ENCODE results near the gene ZCCHC14.

The ZCCHC14 gene

DNA sequence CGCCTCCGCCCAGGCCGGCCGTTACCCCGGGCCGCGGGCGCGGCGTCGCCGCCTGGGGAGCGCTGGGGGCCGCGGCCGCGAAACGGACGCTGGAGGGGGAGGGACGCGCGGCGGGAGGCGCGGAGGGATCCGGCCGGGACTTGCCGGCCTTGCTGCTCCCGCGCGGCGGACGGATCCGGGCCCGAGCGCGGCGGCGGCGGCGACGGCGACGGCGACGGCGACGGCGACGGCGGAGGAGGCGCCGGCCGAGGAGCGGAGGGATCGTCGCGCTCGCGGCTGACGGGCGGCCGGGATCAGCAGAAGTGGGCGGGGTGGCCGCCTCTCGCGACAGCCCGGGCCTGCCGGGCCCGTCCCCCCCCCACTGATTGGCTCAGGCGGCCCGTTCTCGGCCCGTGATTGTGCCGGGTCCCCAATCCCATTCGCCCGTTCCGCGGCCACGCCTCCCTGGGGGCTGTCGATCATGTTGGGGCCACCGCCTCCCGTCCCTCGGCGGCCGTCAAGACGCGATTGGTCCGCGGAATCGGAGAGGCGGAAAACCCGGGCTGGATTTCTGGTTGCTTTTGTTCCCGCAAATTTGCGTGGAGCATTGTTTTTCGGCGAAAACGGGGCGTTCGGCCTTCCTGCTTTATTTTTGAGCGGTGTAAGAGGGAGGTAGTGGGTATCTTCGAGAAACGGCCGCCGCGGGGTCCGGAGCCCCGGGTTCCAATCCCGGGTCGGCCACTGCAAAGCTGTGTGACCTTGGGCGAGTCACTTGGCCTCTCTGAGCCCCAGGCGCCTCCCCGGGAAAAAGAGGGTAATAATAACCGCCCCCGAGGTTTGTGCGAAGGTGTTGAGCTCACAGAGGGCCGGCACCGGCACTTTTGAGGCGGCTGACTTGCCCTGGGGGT, at the start of gene ZCCHC14:
ZCCHC14 (minus strand) TSS at position 304 of the 887 bp plus-strand sequence. CDS start 786 bp downstream, outside the sequence.
- DNase-seq (ENCODE audit: low read depth, low spot score) = peak; percentile 99

DNA sequence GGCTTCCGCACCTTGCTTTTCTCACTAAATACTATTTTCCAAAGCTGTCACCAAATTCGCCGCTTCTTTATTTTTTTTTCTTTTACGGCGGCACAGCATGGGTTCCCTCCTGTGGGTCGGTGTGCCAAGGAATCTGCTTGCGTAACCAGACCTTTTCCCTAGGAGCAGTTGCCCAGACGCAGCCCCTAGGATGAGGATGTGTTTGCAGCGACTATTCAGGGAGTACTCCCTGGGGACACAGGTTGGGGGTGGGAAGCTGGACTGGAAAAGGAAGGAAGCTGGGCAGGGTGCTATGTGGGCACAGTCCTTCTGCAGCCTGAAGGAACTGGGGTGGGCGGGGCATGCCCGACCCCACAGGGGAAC, 49.0 kb upstream of the ZCCHC14 start:
- no peak for DNase-seq (ENCODE audit: low read depth, low spot score)

DNA sequence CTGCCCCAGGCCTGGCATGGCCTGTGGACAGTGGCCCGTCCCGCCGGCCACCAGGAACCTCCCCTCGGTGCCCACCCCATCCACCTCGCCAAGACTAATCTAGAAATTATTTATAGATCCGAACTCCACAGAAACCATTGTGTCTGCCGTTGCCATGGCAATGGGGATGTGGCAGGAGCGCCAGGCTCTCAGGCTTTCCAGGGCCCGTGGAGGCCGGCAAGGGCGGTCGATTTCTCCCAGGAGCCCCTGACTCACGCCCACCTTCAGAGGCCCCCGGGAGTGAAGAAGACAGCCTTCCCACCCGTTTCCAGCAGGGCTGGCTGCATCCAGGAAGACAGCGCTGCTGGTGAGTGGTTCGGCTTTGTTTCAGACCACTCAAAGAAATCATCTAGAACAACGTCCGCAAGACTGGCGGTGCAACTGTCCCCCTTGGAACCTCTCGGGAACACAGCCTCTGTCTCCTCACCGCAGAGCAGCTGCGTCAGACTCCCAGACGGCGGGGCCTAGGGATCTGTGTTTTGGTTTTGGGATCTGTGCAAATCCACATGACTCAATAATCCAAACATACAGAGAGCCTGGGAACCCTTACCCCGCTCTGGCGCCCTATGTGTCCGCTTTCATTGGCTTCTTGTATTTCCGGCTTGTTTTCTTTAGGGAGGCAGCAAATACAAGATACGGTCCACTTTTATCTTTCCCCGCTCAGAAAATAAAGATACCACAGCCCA, 48.5 kb upstream of the ZCCHC14 start:
- no peak for DNase-seq (ENCODE audit: low read depth, low spot score)

DNA sequence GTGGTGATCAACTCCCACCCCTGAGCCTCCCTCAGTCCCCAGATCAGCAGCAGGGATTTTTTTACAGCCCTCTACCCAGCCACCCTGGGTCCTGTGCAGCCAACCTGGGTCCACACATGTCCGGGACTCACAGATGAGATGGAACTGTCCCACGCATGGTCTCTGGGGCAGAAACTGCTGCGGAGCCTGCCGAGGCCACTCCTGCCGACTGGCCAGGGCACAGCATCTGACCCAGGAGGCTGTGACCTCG, 48.0 kb upstream of the ZCCHC14 start:
- no peak for DNase-seq (ENCODE audit: low read depth, low spot score)

DNA sequence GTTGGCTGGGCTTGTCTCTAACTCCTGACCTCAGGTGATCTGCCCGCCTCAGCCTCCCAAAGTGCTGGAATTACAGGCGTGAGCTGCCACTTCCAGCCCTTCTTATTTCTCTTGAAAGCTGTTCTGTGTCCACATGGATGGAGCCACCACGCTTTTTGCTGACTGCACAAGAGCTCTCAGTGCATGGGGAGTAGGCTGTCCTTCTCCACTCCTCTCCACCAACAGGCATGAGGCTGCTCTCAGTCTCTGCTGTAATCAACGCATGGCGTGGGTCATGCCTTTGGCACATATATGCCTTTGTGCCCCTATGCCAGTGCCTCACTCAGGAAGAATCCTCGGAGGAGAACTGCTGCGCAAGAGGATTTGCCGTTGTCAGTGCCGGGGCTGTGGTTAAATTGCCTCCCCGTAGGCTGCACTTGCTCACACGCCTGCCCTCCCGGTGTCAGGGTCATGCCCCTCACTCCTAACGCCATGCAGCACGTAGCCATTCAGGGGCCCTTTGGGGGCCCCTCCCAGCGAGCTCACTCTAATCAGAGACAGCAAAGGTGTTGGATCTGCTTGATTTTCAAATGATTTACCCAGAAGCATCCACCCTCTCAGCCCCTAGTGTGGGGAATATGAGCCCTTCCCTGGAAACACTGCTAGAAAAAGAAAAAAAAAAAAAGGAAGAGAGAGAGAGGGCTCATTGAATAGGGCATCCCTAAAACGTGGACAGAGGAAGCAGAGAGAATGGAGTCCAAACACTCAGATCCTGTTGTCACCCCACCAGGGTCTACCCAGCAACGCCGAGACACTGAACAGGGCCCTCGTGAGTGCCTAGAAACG, 47.5 kb upstream of the ZCCHC14 start:
- no peak for DNase-seq (ENCODE audit: low read depth, low spot score)

DNA sequence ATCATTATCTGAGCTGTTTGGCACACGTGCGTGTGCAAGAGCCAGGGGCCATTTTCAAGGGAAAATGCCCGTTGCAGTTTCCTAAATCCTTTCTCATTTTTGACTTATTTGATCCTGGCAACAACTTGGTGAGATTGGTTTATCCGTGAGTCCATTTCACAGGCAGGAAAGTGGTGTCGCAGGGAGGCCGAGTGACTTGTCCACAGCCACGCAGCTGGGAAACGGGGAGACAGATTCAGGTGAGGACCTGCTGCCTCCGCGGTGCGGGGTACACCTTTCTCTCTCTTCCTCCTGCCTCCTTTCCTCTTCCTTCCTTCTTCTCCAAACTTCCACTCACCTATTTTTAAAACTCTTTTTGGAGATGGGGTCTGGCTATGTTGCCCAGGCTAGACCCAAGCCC, 46.3 kb upstream of the ZCCHC14 start:
- DNase-seq (ENCODE audit: low read depth, low spot score) = no peak

DNA sequence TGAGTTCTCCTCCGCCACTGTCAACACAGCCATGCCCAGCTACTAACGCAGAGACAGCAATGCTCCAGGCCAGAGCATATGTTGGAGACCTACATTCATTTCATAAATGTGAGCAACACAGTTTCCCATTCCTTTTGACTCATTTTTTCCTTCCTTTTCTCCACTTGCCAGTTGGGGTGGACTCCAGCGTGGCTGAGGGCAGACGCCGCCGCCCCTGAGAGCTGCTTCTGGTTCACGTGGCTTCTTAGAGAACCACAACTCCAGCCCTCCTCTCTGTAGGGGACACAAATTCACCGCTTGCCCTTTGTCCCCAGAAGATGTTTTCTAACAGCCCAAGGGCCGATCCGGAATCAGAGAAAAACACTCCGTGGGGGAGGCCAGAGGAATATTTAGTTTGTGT, 45.8 kb upstream of the ZCCHC14 start:
- no peak for DNase-seq (ENCODE audit: low read depth, low spot score)

DNA sequence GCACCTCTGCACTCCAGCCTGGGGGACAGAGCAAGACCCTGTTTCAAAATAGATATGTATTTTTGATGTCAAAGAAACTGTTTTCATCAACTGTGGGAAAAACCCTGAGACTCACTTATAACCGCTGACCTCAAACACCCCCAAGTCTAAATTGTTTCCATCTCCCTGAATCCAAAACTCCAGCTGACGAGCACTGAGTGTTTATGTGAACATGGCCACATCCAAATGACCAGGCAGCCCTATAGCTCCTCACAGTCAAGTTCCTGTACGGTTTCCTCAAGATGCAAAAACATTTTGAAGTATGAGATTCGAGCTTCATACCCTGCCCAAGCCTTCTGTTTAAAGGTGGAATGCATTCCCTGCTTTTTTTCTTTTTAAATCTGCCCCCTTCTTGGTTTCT, 45.3 kb upstream of the ZCCHC14 start:
- no peak for DNase-seq (ENCODE audit: low read depth, low spot score)

DNA sequence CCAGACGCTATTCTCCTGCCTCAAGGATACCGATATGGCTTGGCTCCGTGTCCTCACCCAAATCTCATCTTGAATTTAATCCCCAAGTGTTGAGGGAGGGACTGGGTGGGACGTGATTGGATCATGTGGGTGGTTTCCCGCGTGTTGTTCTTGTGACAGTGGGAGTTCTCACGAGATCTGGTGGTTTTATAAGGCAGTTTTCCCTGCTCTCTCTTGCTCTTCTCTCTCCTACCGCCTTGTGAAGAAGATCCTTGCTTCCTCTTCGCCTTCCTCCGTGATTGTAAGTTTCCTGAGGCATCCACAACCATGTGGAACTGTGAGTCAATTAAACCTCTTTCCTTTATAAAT, 43.9 kb upstream of the ZCCHC14 start:
- no peak for DNase-seq (ENCODE audit: low read depth, low spot score)

DNA sequence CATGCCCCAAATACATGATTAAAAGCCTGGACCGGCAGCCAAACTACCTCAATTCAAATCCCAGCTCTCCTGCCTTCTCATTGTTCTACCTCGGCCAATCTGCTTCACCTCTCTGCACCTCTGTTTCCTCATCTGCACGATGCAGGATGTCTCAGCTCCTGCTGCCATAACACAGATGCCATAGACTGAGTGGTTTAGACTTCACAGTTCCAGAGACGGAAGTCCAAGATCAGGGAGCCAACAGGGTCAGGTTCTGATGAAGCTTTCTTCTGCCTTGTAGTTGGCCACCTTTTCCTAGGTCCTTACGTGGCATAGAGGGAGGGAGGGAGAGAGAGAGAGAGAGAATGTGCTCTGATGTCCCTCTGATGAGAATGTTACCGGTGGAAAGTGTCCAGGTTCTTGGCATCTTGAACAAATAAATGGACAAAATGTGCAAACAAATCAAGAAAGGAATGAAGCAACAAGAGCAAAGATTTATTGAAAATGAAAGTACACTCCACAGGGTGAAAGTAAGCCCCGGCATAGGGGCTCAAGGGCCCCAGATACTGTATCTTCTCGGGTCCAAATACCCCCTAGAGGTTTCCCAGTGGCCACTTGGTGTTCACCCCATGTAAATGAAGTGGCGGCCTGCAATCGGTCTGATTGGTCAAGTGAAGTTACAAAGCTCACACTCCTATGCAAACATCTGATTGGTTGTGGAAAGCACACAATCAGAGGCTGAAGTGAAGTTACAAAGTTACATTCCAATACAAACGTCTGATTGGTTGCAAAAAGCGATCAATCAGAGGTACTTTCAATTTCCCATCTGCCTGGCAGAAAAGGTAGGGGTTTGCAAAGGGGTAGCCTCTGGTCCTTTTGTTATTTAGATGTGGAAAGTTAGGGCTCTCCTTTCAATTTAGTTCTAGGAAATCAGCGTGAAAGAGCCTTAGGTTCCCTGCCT, 43.3 kb upstream of the ZCCHC14 start:
- no peak for DNase-seq (ENCODE audit: low read depth, low spot score)

DNA sequence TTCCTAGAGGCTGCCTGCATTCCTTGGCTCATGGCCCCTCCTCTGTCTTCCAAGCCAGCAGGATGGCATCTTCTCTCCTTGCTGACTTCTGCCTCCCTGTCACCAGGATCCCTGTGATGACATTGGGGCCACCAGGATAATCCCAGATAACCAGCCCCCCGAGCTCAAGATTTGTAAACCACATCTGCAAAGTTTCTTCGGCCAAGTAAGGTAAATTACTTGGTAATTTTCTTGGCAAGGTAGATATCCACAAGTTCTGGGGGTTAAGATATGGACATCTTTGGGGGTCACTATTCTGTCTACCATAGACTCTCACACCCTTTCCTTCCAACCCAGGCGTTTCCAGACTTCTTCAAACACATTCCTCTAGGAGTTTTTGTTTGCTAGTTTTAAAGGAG, 42.6 kb upstream of the ZCCHC14 start:
- no peak for DNase-seq (ENCODE audit: low read depth, low spot score)

DNA sequence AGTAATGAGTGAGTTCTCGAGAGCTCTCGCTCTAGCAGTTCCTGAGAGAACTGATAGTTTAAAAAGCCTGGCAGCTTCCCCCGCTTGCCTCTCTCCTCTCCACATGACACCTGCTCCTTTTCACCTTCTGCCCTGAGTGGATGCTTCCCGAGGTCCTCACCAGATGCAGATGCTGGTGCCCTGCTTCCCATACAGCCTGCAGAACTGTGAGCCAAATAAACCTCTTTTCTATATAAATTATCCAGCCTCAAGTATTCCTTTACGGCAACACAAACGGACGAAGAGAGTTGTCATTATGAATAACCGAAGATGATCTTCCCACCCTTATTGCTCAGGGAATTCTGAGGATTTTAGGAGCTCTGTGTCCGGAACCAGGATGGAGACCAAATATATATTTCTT, 41.9 kb upstream of the ZCCHC14 start:
- DNase-seq (ENCODE audit: low read depth, low spot score) = no peak

DNA sequence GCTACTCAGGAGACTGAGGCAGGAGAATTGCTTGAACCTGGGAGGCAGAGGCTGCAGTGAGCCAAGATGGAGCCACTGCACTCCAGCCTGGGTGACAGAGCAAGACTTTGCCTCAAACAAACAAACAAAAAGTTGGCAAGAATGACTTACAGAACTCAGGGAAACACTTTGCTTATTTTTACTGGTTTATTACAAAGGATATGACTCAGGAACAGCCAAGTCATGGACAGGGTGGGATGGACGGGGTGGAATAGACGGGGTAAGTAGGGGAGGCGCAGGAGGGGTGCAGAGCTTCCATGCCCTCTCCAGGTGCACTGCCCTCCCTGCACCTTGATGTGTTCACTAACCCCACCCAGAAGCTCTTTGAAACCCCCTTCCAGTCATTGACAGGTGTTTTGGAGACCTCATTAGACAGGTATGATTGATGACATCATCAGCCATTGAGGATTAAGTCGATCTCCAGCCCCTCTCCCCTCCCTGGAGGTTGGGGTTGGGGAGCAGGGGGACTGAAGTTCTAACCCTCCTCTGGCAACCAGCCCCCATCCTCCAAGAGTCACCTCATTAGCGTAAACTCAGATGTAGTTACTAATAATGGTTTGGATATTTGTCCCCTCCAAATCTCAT, 41.3 kb upstream of the ZCCHC14 start:
- no peak for DNase-seq (ENCODE audit: low read depth, low spot score)

DNA sequence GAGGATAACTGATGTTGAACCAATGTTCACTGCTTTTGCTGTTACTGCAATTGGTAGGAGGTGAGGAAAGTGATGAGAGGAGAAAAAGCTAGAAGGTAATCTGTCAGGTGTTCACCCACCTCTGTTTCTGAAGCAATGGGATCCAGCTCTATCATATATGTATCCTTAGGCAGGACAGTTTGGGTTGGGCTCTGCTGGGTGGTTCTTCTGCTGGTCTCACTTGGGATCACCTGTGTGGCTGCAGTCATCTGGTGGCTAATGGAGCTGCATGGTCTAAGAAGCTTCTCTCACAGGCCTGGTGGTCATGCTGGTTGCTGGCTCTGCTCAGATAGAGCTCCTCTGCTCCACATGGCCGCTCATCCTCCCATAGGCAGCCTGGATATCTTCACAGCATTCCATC, 40.2 kb upstream of the ZCCHC14 start:
- no peak for DNase-seq (ENCODE audit: low read depth, low spot score)

DNA sequence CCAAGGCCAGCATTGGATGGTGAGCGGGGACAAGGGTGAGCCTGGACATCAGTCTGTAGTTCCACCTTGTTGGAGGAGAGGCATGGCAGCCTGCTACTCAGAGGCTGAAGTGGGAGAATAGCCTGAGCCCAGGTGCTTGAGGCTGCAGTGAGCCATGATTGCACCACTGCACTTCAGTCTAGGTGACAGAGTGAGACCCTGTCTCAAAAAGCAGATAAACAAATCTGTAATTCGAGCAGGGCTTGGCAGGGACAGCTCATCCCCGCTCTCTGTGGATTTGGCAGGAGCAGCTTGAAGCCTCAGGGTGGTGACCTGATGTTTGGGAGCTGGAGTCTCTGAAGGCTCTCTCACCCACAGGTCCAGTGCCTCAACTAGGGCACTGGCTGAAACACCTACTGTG, 38.6 kb upstream of the ZCCHC14 start:
- DNase-seq (ENCODE audit: low read depth, low spot score) = no peak

DNA sequence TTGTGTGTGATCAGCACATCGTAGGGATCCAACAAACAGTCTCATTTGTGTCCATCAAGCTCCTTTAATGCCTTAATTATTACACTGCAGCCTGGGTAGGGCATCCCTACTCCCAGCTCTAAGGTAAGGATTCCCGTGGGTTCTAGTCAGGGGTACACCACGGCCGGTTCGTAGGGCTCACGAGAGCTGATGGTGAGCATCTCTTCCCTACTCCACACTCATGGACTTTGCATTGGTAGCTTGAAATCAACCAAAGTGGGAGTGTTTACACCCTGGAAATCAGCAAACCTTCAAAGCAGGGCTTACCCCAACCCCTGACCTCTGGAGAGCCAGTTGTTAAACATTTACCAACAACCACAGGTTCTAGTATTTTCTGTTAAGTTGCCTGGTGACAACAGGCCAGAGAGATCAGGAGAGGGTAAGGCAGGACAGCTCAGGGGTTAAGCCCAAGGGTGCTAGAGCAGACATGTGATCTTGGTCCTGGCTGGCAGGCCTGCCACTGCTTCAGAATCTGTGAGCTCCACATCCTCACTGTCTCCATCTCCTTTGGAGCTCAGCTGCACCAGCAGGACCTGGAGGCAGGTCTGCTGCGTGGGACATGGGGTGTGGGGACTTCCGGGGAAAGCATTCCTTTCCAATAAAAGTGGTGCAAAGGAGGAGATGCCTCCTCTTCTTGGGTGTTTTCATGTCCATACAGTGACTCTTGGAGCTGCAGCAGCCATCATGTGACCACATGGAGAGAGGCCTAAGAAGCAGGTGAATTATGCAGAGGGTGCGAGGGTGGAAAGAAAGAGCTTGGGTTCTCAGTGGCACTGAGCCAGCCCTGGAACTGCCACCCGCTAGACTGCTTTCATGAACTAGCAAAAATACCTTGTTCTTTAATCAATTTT, 36.1 kb upstream of the ZCCHC14 start:
- DNase-seq (ENCODE audit: low read depth, low spot score) = no peak

DNA sequence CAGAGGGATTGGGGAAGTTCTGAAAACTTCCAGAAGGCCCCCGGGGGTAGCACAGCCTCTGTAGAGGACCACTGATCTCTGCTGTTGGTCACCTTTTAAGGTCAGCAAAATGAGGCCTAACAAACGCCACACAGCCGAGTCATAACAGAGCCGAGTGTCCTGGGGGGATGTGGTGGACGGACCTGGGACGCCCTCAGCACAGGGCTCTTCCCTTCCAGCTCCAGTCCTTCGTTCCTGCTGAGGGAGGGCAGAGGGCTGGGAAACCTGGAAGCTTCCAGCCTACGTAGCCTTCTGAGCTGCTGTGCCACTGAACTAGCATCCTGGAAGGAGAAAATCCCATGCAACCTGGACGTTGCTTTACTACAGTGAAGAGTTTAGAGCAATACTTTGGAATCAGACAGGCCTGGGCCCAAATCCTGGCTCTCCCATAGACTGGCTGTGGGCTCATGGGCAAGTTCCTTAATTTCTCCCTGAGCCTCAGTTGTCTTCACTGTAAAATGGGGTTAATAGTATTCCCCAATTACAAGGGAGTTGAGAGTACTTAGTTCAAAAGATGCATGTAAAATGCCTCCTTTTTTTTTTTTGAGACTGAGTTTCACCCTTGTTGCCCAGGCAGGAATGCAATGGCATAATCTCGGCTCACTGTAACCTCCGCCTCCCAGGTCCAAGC, 34.4 kb upstream of the ZCCHC14 start:
- DNase-seq (ENCODE audit: low read depth, low spot score) = no peak

DNA sequence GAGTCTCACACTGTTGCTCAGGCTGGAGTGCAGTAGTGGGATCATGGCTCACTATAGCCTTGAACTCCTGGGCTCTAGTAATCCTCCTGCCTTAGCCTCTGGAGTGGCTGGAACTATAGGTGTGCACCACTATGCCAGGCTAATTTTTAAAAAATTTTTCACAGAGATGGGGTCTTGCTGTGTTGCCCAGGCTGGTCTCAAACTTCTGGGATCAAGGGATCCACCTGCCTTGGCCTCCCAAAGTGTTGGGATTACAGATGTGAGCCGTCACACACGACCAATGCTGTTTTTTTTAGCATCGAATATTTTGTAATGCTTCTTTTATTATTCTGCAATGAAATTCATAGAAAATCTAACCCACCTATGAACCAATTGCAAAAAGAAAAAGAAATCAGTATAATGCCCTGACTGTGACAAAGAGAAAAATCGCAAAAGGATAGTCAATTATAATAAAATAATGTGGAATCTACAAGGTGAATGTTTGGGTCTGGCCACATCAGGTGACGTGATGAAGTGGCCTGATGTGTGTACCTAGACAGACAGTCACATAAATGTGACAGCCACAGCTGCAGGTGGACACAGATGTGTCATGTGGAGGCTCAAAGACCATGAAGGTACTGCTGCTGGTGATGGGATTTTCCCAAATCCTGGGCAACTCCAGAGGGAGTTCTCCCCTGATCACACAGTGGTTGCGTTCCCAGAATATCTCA, 33.6 kb upstream of the ZCCHC14 start:
- DNase-seq (ENCODE audit: low read depth, low spot score) = no peak

DNA sequence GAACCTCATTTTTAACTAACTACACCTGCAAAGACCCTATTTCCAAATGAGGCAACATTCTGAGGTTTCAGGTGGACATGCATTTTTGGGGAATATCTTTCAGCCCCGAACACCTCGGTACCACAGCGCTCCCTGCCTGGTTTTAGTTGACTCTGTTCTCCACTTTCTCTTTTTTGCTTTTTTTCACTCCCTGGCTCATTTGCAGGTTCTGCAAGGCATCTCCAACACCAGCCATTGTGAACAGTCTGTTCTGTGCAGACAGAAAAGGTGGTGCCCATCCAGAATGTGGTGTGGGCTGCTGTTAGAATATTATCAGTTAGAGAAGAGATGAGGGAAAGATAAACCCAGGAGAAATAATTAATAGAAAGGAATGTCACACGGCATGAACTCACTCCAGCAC, 32.5 kb upstream of the ZCCHC14 start:
- DNase-seq (ENCODE audit: low read depth, low spot score) = no peak

All from ELF-1 (cell line).